GM18868 (cell line): ENCODE results near the gene PSMB10.

Experiments
- ATAC-seq: cut with Tn5 transposase; IDR thresholded peaks from one replicate; pipeline ENCODE4 v1.9.1; 2021; ENCODE audit warnings: mild to moderate bottlenecking, moderate library complexity; ENCODE audit not compliant: unreplicated experiment

Gene PSMB10

DNA sequence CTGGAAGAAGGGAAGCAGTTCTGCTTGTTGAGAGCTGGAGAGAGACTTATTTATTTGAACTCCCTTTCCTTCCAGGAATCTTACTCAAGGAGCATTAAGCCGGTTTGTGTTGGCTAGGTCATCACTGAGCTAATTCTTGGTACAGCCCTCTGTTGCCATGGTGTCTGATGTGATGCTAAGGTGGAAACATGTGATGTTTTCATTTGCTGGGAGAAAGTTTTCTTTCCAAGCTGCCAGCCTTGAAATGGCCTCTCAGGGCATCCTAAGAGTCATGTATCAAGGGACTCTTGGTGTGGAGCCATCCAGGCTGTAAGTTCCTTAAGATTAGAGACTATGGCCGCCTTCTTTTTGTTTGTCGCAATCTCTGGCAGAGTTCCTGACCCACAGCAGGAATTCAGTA is 39.4 kb downstream of the PSMB10 start:
- ATAC-seq: no peak

- no peak for ATAC-seq
Observed at GRCh38 chr16:67893743-67894399, 42.8 kb downstream of the PSMB10 start.

GRCh38 chr16:67892899-67893742 is 43.5 kb downstream of the PSMB10 start, which contains the start of gene PSKH1:
Gene PSKH1 (plus strand): TSS chr16:67893254. CDS start chr16:67908750, 15,496 bp downstream.
- ATAC-seq: peak; percentile 95

GRCh38 chr16:67892375-67892774 is 44.3 kb downstream of the PSMB10 start:
- no peak for ATAC-seq

- no peak for ATAC-seq
Observed at GRCh38 chr16:67888331-67888730, 48.3 kb downstream of the PSMB10 start.

GRCh38 chr16:67886387-67886786 is 50.3 kb downstream of the PSMB10 start:
- no peak for ATAC-seq

DNA sequence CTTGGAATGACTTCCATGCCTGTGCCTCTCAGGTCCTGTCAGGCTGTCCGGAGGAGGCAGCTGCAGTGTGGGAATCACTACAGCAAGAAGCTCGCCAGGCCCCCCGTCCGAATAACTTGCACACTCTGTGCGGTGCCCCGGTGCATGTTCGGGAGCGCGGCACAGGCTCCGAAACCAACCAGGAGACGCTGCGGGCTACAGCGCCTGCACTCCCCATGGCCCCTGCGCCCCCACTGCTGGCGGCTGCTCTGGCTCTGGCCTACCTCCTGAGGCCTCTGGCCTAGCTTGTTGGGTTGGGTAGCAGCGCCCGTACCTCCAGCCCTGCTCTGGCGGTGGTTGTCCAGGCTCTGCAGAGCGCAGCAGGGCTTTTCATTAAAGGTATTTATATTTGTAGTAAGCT is 50.7 kb downstream of the PSMB10 start:
- no peak for ATAC-seq

DNA sequence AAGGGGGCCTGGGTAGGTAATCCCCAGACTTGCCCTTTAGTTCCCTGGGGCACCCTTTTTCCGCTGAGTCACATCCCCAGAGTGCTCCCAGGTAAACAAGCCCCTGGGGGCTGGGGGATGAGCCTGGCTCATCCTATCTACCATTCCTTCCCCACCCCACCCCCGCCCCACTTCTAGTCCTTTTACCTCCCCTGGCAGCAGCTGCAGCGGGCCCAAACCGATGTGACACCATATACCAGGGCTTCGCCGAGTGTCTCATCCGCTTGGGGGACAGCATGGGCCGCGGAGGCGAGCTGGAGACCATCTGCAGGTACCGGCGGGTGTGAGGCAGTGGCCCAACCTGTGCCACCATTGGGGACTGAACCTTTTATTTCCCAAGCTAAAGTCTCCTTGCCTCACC is 51.1 kb downstream of the PSMB10 start:
- ATAC-seq: no peak

GRCh38 chr16:67884684-67885083 is 52.0 kb downstream of the PSMB10 start, which contains the start of gene NRN1L:
Gene NRN1L (plus strand): TSS chr16:67884885. CDS start chr16:67884904, 19 bp downstream.
- ATAC-seq: no peak
